ENCODE results near the gene PDGFB. TPM values are rescaled to one million over a fixed set of nuclear protein-coding genes. Genes with fewer than 3 reads are reported as not detected.

The PDGFB gene
- total and polyA plus RNA-seq, 9 of the 15 experiments (the other 6 are each of a cell fraction or from before 2014, with no cell fraction given) = 0.07 to 4.0 (median 0.48) TPM; not detected in 1

DNA sequence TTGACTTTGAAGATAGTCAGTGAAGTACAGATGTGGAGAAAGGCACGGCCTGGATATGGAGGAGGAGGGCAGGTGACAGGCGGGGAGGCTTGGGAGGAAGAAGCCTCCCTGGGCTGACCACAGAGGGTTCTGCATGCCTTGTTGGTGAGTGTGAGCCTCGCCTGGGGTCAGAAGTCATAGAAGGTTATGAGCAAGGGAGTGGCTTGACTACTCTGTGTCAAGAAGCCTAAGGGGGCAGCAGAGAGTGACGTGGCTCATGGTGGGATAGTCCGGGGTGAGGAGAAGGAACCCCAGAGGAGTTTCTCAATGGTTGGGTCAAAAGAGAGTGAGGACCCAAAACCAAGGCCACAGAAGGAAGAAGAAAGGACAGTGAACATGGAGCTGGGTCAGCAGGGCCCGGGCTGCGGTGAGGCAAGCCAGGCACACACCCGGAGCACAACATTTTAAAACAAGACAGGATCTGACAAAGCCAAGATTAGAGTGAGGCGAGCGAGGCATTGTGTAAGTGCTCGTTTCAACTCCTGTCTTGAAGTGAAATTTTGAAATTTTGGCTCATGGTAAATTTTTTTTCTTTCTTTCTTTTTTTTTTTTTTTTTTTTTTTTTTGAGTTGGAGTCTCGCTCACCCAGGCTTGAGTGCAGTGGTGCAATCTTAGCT is 31.9 kb downstream of the PDGFB start:
- Histone ChIP-seq H3K9me3 (replicated peaks; ENCODE audit: control insufficient read depth, insufficient read depth, low read depth, low read length) (no peaks in the 10 kb centered on the region), H3K4me1 (replicated peaks in 1 of 2; ENCODE audit: control insufficient read depth in 2 of 2, insufficient read depth in 2 of 2, low read length in 2 of 2) (peaks cover 4 to 8% of the 10 kb centered on the region in 2 experiments; a peak in 3 of 5 replicates), H3K4me3 (no peak overlapping the region), H3K9me1 (ENCODE audit: control insufficient read depth, insufficient read depth, low read length) (no peaks in the 10 kb centered on the region), H2AFZ (ENCODE audit: low read depth, low read length) (peak overlapping the region; percentile 77), H3K79me2 (ENCODE audit: control insufficient read depth, insufficient read depth, low read length) (no peaks in the 10 kb centered on the region), H3K36me3 (ENCODE audit: control insufficient read depth, insufficient read depth, low read length) (no peaks in the 10 kb centered on the region), H3K27me3 (ENCODE audit: control insufficient read depth in 2 of 2, insufficient read depth in 2 of 2, low read length in 2 of 2) (no peaks in the 10 kb centered on the region; a peak in 1 of 5 replicates), H3K4me2 (ENCODE audit: insufficient read depth, low read length) (no peak overlapping the region), H3K9ac (ENCODE audit: insufficient read depth in 1 of 2, low read depth in 2 of 2, low read length in 2 of 2) (peak overlapping the region in 1 of 2 experiments; percentile 4; a peak in 2 of 4 replicates), H4K20me1 (replicated peaks; ENCODE audit: control insufficient read depth, insufficient read depth, low read length) (no peaks in the 10 kb centered on the region), H3K27ac (ENCODE audit: extremely low read depth, low read depth, low read length) (peak overlapping the region; percentile 28)
- 11% methylated on average over 9 of the region's 12 CpGs for WGBS (ENCODE audit: insufficient coverage, low coverage, missing lambda C conversion rate)
- FAIRE-seq (peak; percentile 90), DNase-seq (ENCODE audit: extremely low read depth in 1 of 4, low spot score in 3 of 4) (peak; percentile 35 to 68 (median 47)), ATAC-seq (peak; percentile 93)
- CTCF ChIA-PET (ENCODE audit: low intra/inter-chr PET ratio) = no interaction called here
- POLR2A ChIA-PET = interaction anchor here (0.5 to 1.2 kb wide), 2 partner anchors 102 to 103 kb away, joined by 3 to 4 read pairs; no protein-coding TSS in a partner anchor
- in situ Hi-C loops (cut with MboI) = no loop called here
- BruUV-seq (replicated peaks) = no TSS peak
- intact Hi-C loops (cut with micrococcal nuclease) = no loop called here
- TF ChIP-seq ZNF282 (CRISPR knock-in tag; IDR thresholded peaks at IDR 0.05) = no peak
- TF ChIP-seq CCAR2 (IDR thresholded peaks at IDR 0.05; ENCODE audit: low read depth, low read length) = no peak
- no peak for TF ChIP-seq MECOM (CRISPR knock-in tag; IDR thresholded peaks at IDR 0.05)
- no peak for TF ChIP-seq HNRNPL (IDR thresholded peaks at IDR 0.05; ENCODE audit: low read depth, low read length)
- TF ChIP-seq, protein P1, sequence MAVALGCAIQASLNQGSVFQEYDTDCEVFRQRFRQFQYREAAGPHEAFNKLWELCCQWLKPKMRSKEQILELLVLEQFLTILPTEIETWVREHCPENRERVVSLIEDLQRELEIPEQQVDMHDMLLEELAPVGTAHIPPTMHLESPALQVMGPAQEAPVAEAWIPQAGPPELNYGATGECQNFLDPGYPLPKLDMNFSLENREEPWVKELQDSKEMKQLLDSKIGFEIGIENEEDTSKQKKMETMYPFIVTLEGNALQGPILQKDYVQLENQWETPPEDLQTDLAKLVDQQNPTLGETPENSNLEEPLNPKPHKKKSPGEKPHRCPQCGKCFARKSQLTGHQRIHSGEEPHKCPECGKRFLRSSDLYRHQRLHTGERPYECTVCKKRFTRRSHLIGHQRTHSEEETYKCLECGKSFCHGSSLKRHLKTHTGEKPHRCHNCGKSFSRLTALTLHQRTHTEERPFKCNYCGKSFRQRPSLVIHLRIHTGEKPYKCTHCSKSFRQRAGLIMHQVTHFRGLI (CRISPR knock-in tag; IDR thresholded peaks at IDR 0.05) = no peak
- TF ChIP-seq ZNF384 (IDR thresholded peaks at IDR 0.05; ENCODE audit: low read depth, low read length) = no peak
- peak; percentile 13; the same call in 1 of the 2 replicates for TF ChIP-seq PKNOX1 (IDR thresholded peaks at IDR 0.05)
- TF ChIP-seq ZNF224 (CRISPR knock-in tag; IDR thresholded peaks at IDR 0.05) = no peak
- TF ChIP-seq L3MBTL2 (IDR thresholded peaks at IDR 0.05) = no peak
- TF ChIP-seq CTCF (IDR thresholded peaks at IDR 0.05 in 2 of 3, conservative IDR thresholded peaks at IDR 0.05 in 1 of 3; ENCODE audit: insufficient read depth in 2 of 3, low read depth in 1 of 3, low read length in 3 of 3) = peak; percentile 18 to 38 (median 28); a peak in 2 of 6 replicates
- TF ChIP-seq, protein P2, sequence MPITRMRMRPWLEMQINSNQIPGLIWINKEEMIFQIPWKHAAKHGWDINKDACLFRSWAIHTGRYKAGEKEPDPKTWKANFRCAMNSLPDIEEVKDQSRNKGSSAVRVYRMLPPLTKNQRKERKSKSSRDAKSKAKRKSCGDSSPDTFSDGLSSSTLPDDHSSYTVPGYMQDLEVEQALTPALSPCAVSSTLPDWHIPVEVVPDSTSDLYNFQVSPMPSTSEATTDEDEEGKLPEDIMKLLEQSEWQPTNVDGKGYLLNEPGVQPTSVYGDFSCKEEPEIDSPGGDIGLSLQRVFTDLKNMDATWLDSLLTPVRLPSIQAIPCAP (CRISPR knock-in tag; IDR thresholded peaks at IDR 0.05; ENCODE audit: borderline replicate concordance) = no peak
- no peak for TF ChIP-seq ZNF57 (CRISPR knock-in tag; IDR thresholded peaks at IDR 0.05)
- no peak for TF ChIP-seq ZKSCAN1 (IDR thresholded peaks at IDR 0.05; ENCODE audit: low read depth, low read length)
- TF ChIP-seq NR2C1 (IDR thresholded peaks at IDR 0.05) = peak; percentile 72
- TF ChIP-seq NR2C1 (tag; IDR thresholded peaks at IDR 0.05) = peak; percentile 71
- TF ChIP-seq ZKSCAN8 (CRISPR knock-in tag; IDR thresholded peaks at IDR 0.05) = no peak
- no peak for TF ChIP-seq ZNF76 (CRISPR knock-in tag; IDR thresholded peaks at IDR 0.05; ENCODE audit: borderline replicate concordance)
- TF ChIP-seq PTRF (tag; IDR thresholded peaks at IDR 0.05) = no peak

Measured in K562 (cell line).